SK-N-SH (cell line): ENCODE data around the gene TRIM29. TPM values are rescaled to one million over a fixed set of nuclear protein-coding genes. Genes with fewer than 3 reads are reported as not detected.

Source experiments
- CTCF ChIA-PET: fragments of 300-600, 350-600 bp; formaldehyde crosslinking; extraction: SDS; loops from one replicate; lab custom pipeline; 2021; lab: Yijun Ruan, JAX
- POLR2A ChIA-PET: fragments of 350-600 bp; sonication (Branson Sonifier 250); formaldehyde crosslinking; extraction: SDS; loops from one replicate; lab custom pipeline; 2020; ENCODE audit warnings: antibody characterized with exemption, inconsistent platforms; lab: Yijun Ruan, JAX
- DNase-seq: peaks from one replicate; pipeline ENCODE4 v3.0.0; 2012
- H2AFZ ChIP-seq: fragments of 200-600 bp; sonication (generic); 2 replicates; pipeline ENCODE4 v1.8.1; 2016; ENCODE audit warnings: antibody characterized with exemption, mild to moderate bottlenecking, low read depth
- H3F3A ChIP-seq: fragments of 200-600 bp; sonication (generic); replicated peaks from 2 replicates; pipeline ENCODE3; 2016; ENCODE audit warnings: antibody characterized with exemption, mild to moderate bottlenecking; ENCODE audit not compliant: insufficient read depth
- H3K27ac ChIP-seq, 2 experiments: fragments of 200-500 bp in 1 of 2; fragments of 200-600 bp in 1 of 2; sonication (Bioruptor generic) in 1 of 2; sonication (generic), shearing (Covaris generic) in 1 of 2; 2 replicates each; pipeline versions ENCODE4 v1.5.1 to v1.6.1; 2014 to 2016; ENCODE audit warnings: low read depth in 2 of 2, inconsistent platforms in 1 of 2, low read length in 1 of 2, mild to moderate bottlenecking in 1 of 2, mixed read lengths in 1 of 2
- H3K27me3 ChIP-seq: fragments of 200-600 bp; sonication (generic), shearing (Covaris generic); 2 replicates; pipeline ENCODE4 v1.6.1; 2016; ENCODE audit warnings: mixed run types; ENCODE audit not compliant: insufficient read depth
- H3K36me3 ChIP-seq, 2 experiments: fragments of 200-500 bp in 1 of 2; fragments of 200-600 bp in 1 of 2; sonication (Bioruptor generic) in 1 of 2; sonication (generic) in 1 of 2; replicated peaks in 1 of 2; 2 replicates each; pipeline versions ENCODE3 to v1.5.1; 2014 to 2016; ENCODE audit warnings: low read length in 1 of 2, mild to moderate bottlenecking in 1 of 2; ENCODE audit not compliant: insufficient read depth in 2 of 2, control insufficient read depth in 1 of 2
- H3K4me1 ChIP-seq, 2 experiments: fragments of 200-500 bp in 1 of 2; fragments of 200-600 bp in 1 of 2; sonication (Bioruptor generic) in 1 of 2; sonication (generic), shearing (Covaris generic) in 1 of 2; 2 replicates each; pipeline versions ENCODE4 v1.5.1 to v1.6.1; 2014 to 2016; ENCODE audit warnings: low read depth in 1 of 2, low read length in 1 of 2, mixed run types in 1 of 2; ENCODE audit not compliant: insufficient read depth in 2 of 2, control insufficient read depth in 1 of 2
- H3K4me2 ChIP-seq: fragments of 200-600 bp; sonication (generic), shearing (Covaris generic); 2 replicates; pipeline ENCODE4 v1.6.1; 2017; ENCODE audit warnings: mixed run types
- H3K4me3 ChIP-seq, 2 experiments: fragments of 200-500 bp in 1 of 2; fragments of 200-600 bp in 1 of 2; sonication (Bioruptor generic) in 1 of 2; sonication (generic), shearing (Covaris generic) in 1 of 2; 2 replicates each; pipeline versions ENCODE4 v1.5.1 to v1.8.1; 2014 to 2016; ENCODE audit warnings: low read depth in 2 of 2, inconsistent platforms in 1 of 2, low read length in 1 of 2, mild to moderate bottlenecking in 1 of 2, mixed read lengths in 1 of 2, moderate library complexity in 1 of 2
- H3K79me2 ChIP-seq: fragments of 200-600 bp; sonication (generic); 2 replicates; pipeline ENCODE4 v1.8.1; 2017; ENCODE audit warnings: mild to moderate bottlenecking; ENCODE audit not compliant: insufficient read depth
- H3K9ac ChIP-seq: fragments of 200-600 bp; sonication (generic); 2 replicates; pipeline ENCODE4 v1.6.1; 2017; ENCODE audit warnings: mixed run types
- H3K9me2 ChIP-seq: fragments of 200-600 bp; sonication (generic); 2 replicates; pipeline ENCODE4 v1.6.1; 2017; ENCODE audit warnings: mixed run types
- H3K9me3 ChIP-seq: fragments of 200-600 bp; sonication (generic); 2 replicates; pipeline ENCODE4 v1.6.1; 2017; ENCODE audit warnings: mixed run types, mild to moderate bottlenecking, moderate library complexity
- H4K20me1 ChIP-seq: fragments of 200-600 bp; sonication (generic); 2 replicates; pipeline ENCODE4 v1.6.1; 2017; ENCODE audit warnings: mild to moderate bottlenecking, mixed run types; ENCODE audit not compliant: insufficient read depth
- ELF1 ChIP-seq: IDR thresholded peaks from 2 replicates; pipeline ENCODE4 v1.4.0; 2012
- EP300 ChIP-seq, 2 experiments: IDR thresholded peaks; 2 replicates each; pipeline versions ENCODE4 v1.4.0 to v1.6.1; 2012; ENCODE audit warnings: borderline replicate concordance in 1 of 2, low read depth in 1 of 2, low read length in 1 of 2
- EZH2phosphoT487 ChIP-seq: fragments of 200-600 bp; sonication (generic); IDR thresholded peaks from 2 replicates; pipeline ENCODE4 v1.6.1; 2017; ENCODE audit warnings: low read depth, mixed run types, mild to moderate bottlenecking, antibody characterized with exemption, moderate library complexity, borderline replicate concordance
- FOSL2 ChIP-seq: IDR thresholded peaks from 2 replicates; pipeline ENCODE4 v1.4.0; 2012; ENCODE audit warnings: low read depth, mild to moderate bottlenecking, moderate library complexity, borderline replicate concordance
- FOXJ3 ChIP-seq: sonication (generic); formaldehyde crosslinking; IDR thresholded peaks from 2 replicates; pipeline ENCODE4 v1.5.1; 2020; ENCODE audit warnings: mild to moderate bottlenecking, missing genetic modification reagents
- GATA2 ChIP-seq: sonication (generic); formaldehyde crosslinking; IDR thresholded peaks from 2 replicates; pipeline ENCODE4 v1.5.0; 2020; ENCODE audit warnings: mild to moderate bottlenecking, missing genetic modification reagents
- MXI1 ChIP-seq: IDR thresholded peaks from 2 replicates; pipeline ENCODE4 v1.6.1; 2012; ENCODE audit warnings: mild to moderate bottlenecking, low read depth, low read length, improper control_type of control experiment
- NFIC ChIP-seq: IDR thresholded peaks from 2 replicates; pipeline ENCODE4 v1.4.0; 2012; ENCODE audit warnings: borderline replicate concordance
- POLR2AphosphoS5 ChIP-seq: IDR thresholded peaks from 2 replicates; pipeline ENCODE4 v1.6.1; 2012; ENCODE audit warnings: low read depth, low read length
- RAD21 ChIP-seq: IDR thresholded peaks from 2 replicates; pipeline ENCODE4 v1.6.1; 2012; ENCODE audit warnings: mild to moderate bottlenecking, low read length
- RCOR1 ChIP-seq: fragments of 150-350 bp; IDR thresholded peaks from 2 replicates; pipeline ENCODE4 v1.6.1; 2017; ENCODE audit warnings: antibody characterized with exemption, low read length
- RFX5 ChIP-seq: IDR thresholded peaks from 2 replicates; pipeline ENCODE4 v1.6.1; 2012; ENCODE audit warnings: mild to moderate bottlenecking, improper control_type of control experiment, low read length
- RXRA ChIP-seq: IDR thresholded peaks from 2 replicates; pipeline ENCODE4 v1.4.0; 2012; ENCODE audit warnings: low read depth, mild to moderate bottlenecking, borderline replicate concordance
- SIN3A ChIP-seq: IDR thresholded peaks from 2 replicates; pipeline ENCODE4 v1.6.1; 2012; ENCODE audit warnings: low read depth, mild to moderate bottlenecking, low read length, moderate library complexity, borderline replicate concordance
- SMC3 ChIP-seq: IDR thresholded peaks from 2 replicates; pipeline ENCODE4 v1.6.1; 2012; ENCODE audit warnings: low read depth, low read length, improper control_type of control experiment
- TAF1 ChIP-seq: IDR thresholded peaks from 2 replicates; pipeline ENCODE4 v1.6.1; 2012; ENCODE audit warnings: low read depth, mild to moderate bottlenecking, low read length, moderate library complexity, borderline replicate concordance
- WGBS: methylation state at CpG from one replicate; pipeline ENCODE4 v1.1.6; 2017; ENCODE audit warnings: low lambda C conversion rate; 5-methylcytosine and 5-hydroxymethylcytosine counted together
- polyA plus RNA-seq, 3 experiments: library from polyadenylated mRNA; depleted of rRNA; stranded (reverse); fragments of >200 nt; gene quantifications; 2 replicates each; pipeline ENCODE4 v1.2.3, GENCODE V29; 2012
- TF ChIP-seq, protein P1 (sequence below): fragments of 200-600 bp; sonication (generic); IDR thresholded peaks from 2 replicates; pipeline ENCODE4 v1.6.1; 2017; ENCODE audit warnings: antibody characterized with exemption, mild to moderate bottlenecking, moderate library complexity
- TF ChIP-seq, protein P2 (sequence below): fragments of 150-350 bp; IDR thresholded peaks from 2 replicates; pipeline ENCODE4 v1.6.1; 2016; ENCODE audit warnings: mild to moderate bottlenecking, low read depth, low read length
- TF ChIP-seq, protein P3 (sequence below): fragments of 150-350 bp; IDR thresholded peaks from 2 replicates; pipeline ENCODE4 v1.6.1; 2017; ENCODE audit warnings: antibody characterized with exemption, low read length, low read depth, borderline replicate concordance
- TF ChIP-seq, protein P4 (sequence below): IDR thresholded peaks from 2 replicates; pipeline ENCODE4 v1.4.0; 2012; ENCODE audit warnings: low read depth, borderline replicate concordance
- TF ChIP-seq, protein P5 (sequence below): IDR thresholded peaks from 2 replicates; pipeline ENCODE4 v1.4.0; 2012; ENCODE audit warnings: low read depth
- TF ChIP-seq, protein P6 (sequence below): IDR thresholded peaks from 2 replicates; pipeline ENCODE4 v1.4.0; 2012; ENCODE audit warnings: low read depth, borderline replicate concordance

Gene TRIM29
- polyA plus RNA-seq, 1 of the 3 experiments (the other 2 are of a cell fraction), result 0.03 TPM

DNA sequence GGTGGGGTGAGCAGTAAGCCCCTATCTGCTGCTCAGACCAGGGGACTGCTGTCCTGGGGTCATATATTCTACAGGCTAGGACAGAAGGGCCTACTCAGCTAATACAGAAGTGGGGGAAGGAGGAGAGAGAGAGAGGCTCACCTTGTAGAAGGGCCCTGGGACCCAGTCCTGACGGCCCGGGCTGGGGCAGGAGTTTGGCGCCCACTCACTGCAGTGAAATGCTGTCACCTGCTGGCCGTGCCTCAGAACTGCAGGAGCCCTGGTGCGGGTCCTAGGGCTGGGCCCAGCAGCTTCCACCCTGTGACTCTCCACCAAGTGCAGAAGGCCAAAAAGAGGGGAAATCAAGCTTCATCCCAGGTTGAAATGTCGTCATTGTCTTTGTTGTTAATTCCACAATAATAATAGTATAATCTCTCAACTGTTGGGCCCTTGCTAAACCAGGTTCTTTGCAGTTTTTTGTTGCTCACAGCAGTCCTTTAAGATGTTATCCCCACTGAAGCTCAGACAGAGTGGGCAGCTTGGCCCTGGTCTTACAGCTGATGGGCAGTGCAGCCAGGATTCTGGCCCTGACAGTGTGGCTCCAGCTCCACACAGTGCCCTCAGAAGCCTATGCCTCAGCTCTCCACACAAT is 29.6 kb downstream of the TRIM29 start (continued):
- TF ChIP-seq, protein P1, sequence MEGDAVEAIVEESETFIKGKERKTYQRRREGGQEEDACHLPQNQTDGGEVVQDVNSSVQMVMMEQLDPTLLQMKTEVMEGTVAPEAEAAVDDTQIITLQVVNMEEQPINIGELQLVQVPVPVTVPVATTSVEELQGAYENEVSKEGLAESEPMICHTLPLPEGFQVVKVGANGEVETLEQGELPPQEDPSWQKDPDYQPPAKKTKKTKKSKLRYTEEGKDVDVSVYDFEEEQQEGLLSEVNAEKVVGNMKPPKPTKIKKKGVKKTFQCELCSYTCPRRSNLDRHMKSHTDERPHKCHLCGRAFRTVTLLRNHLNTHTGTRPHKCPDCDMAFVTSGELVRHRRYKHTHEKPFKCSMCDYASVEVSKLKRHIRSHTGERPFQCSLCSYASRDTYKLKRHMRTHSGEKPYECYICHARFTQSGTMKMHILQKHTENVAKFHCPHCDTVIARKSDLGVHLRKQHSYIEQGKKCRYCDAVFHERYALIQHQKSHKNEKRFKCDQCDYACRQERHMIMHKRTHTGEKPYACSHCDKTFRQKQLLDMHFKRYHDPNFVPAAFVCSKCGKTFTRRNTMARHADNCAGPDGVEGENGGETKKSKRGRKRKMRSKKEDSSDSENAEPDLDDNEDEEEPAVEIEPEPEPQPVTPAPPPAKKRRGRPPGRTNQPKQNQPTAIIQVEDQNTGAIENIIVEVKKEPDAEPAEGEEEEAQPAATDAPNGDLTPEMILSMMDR, result peak; percentile 98
- TF ChIP-seq ELF1, result no peak
- TF ChIP-seq, protein P2, sequence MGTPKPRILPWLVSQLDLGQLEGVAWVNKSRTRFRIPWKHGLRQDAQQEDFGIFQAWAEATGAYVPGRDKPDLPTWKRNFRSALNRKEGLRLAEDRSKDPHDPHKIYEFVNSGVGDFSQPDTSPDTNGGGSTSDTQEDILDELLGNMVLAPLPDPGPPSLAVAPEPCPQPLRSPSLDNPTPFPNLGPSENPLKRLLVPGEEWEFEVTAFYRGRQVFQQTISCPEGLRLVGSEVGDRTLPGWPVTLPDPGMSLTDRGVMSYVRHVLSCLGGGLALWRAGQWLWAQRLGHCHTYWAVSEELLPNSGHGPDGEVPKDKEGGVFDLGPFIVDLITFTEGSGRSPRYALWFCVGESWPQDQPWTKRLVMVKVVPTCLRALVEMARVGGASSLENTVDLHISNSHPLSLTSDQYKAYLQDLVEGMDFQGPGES, result no peak
- TF ChIP-seq, protein P3, sequence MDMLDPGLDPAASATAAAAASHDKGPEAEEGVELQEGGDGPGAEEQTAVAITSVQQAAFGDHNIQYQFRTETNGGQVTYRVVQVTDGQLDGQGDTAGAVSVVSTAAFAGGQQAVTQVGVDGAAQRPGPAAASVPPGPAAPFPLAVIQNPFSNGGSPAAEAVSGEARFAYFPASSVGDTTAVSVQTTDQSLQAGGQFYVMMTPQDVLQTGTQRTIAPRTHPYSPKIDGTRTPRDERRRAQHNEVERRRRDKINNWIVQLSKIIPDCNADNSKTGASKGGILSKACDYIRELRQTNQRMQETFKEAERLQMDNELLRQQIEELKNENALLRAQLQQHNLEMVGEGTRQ, result no peak; the same call in 1 of the 2 replicates
- TF ChIP-seq, protein P4, sequence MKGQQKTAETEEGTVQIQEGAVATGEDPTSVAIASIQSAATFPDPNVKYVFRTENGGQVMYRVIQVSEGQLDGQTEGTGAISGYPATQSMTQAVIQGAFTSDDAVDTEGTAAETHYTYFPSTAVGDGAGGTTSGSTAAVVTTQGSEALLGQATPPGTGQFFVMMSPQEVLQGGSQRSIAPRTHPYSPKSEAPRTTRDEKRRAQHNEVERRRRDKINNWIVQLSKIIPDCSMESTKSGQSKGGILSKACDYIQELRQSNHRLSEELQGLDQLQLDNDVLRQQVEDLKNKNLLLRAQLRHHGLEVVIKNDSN, result no peak
- peak; percentile 99 for TF ChIP-seq SMC3
- no peak for TF ChIP-seq POLR2AphosphoS5
- TF ChIP-seq RCOR1, result no peak
- no peak for TF ChIP-seq MXI1
- TF ChIP-seq NFIC, result no peak
- TF ChIP-seq EZH2phosphoT487, result no peak
- TF ChIP-seq RXRA, result no peak
- no peak for TF ChIP-seq FOXJ3 (CRISPR knock-in tag)
- TF ChIP-seq EP300 (IDR thresholded peaks at IDR 0.05; ENCODE audit: borderline replicate concordance in 1 of 2, low read depth in 1 of 2, low read length in 1 of 2), result no peak

DNA sequence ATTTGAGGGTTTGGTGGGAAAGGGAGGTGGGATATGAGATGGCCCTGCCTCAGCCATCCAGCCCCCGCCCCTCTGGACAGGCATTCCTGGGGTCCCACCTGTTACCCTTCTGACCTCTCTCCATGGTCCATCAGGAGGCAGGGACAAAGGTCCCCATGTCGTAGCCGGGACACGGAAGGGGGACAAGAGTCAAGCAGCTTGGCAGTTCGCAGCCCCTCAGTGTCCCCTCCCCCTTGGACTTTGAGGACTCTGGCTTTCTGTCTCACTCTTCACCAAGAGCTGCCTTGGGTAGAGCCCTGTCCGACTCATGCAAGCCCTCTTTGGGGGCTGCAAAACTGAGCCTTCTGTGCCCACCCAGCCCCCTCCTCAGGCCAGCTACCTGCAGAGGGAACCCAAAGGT is 30.2 kb downstream of the TRIM29 start:
- Histone ChIP-seq H3K4me1 (peaks cover 0 to 43% of the 10 kb centered on the region in 2 experiments; a peak in 1 of 4 replicates), H3F3A (no peaks in the 10 kb centered on the region), H3K27me3 (peaks cover 17% of the 10 kb centered on the region; the same call in 1 of the 2 replicates), H3K79me2 (no peaks in the 10 kb centered on the region), H3K4me2 (no peak overlapping the region), H4K20me1 (no peaks in the 10 kb centered on the region), H3K4me3 (no peak overlapping the region), H3K9ac (no peak overlapping the region), H3K9me3 (no peaks in the 10 kb centered on the region), H3K9me2 (no peaks in the 10 kb centered on the region), H3K36me3 (no peaks in the 10 kb centered on the region), H2AFZ (no peak overlapping the region), H3K27ac (peak overlapping the region in 1 of 2 experiments; percentile 56; a peak in 1 of 4 replicates)
- 40% methylated on average over 2 of the region's 6 CpGs for WGBS
- no peak for DNase-seq
- ChIA-PET POLR2A (interaction anchor here (1.0 to 2.2 kb wide), 8 partner anchors 200 to 422 kb away, joined by 3 to 12 read pairs (median 4); partner anchors contain the start of gene NECTIN1), CTCF (interaction anchor here (0.6 to 7.8 kb wide), 104 partner anchors 10 to 726 kb away, joined by 3 to 129 read pairs (median 6); partner anchors contain the start of genes NECTIN1 and TRIM29)
- no peak for TF ChIP-seq RAD21
- TF ChIP-seq EZH2phosphoT487, result no peak
- no peak for TF ChIP-seq RCOR1
- TF ChIP-seq GATA2 (CRISPR knock-in tag), result no peak
- TF ChIP-seq NFIC, result no peak
- TF ChIP-seq, protein P5, sequence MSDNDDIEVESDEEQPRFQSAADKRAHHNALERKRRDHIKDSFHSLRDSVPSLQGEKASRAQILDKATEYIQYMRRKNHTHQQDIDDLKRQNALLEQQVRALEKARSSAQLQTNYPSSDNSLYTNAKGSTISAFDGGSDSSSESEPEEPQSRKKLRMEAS, result no peak
- no peak for TF ChIP-seq SIN3A
- TF ChIP-seq ELF1, result no peak
- TF ChIP-seq FOSL2, result no peak
- no peak for TF ChIP-seq RFX5
- TF ChIP-seq, protein P6, sequence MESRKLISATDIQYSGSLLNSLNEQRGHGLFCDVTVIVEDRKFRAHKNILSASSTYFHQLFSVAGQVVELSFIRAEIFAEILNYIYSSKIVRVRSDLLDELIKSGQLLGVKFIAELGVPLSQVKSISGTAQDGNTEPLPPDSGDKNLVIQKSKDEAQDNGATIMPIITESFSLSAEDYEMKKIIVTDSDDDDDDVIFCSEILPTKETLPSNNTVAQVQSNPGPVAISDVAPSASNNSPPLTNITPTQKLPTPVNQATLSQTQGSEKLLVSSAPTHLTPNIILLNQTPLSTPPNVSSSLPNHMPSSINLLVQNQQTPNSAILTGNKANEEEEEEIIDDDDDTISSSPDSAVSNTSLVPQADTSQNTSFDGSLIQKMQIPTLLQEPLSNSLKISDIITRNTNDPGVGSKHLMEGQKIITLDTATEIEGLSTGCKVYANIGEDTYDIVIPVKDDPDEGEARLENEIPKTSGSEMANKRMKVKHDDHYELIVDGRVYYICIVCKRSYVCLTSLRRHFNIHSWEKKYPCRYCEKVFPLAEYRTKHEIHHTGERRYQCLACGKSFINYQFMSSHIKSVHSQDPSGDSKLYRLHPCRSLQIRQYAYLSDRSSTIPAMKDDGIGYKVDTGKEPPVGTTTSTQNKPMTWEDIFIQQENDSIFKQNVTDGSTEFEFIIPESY, result no peak
- TF ChIP-seq SMC3, result no peak
- no peak for TF ChIP-seq TAF1
